NCI-H748 treated with DMSO at 0.1 percent for 48 hours (cell line): ENCODE results near the gene PGLYRP2.
"Not testable (repeated sequence)": the region's sequence is repeated elsewhere in the genome, so short reads cannot be mapped to it uniquely, and the experiment has no call there.

Experiments
- DNase-seq: peaks from one replicate; lab custom pipeline; 2025; lab: John Stamatoyannopoulos, UW

Gene PGLYRP2

DNA sequence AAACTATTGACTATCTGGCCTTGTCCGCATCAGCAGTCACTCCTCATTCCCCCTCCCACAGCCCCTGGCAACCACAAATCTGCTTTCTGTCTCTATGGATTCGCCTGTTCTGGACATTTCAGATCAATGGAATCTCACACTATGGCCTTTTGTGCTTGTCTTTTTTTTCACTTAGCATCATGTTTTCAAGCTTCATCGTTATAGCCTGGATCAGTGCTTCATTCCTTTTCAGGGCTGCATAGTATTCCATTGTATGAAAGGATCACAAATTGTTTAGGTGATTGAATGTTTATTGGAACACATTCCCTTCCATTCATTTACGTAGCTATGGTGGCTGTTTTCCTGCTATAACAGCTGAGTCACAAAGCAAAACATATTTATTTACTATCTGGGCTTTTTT, 7.7 kb upstream of the PGLYRP2 start:
- DNase-seq, result no peak

DNA sequence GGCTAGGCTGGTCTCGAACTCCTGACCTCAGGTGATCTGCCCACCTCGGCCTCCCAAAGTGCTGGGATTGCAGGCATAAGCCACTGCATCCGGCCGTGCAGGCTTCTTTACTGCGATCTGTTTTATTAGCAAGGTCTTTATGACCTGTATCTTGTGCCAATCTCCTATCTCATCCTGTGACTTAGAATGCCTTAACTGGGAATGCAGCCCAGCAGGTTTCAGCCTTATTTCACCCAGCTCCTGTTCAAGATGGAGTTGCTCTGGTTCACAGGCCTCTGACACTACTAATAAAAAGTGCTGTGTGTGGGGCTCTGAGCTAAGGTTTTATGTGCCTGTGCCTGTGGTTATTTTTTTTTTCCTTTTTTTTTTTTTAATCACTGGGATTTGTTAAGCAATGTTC, 6.5 kb upstream of the PGLYRP2 start:
- not testable (repeated sequence) for DNase-seq

DNA sequence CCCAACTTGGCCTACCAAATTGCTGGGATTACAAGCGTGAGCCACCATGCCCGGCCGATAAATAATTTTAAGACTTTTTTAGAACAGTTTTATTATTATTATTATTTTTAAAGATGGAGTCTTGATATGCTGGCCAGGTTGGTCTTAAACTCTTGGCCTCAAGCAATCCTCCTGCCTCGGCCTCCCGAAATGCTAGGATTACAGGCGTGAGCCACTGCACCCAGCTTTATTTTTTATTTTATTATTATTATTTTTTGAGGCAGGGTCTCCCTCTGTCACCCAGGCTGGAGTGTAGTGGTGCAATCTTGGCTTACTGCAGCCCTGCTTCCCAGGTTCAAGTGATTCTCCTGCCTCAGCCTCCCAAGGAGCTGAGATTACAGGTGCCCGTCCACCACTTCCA, 1.7 kb upstream of the PGLYRP2 start:
- not testable (repeated sequence) for DNase-seq

DNA sequence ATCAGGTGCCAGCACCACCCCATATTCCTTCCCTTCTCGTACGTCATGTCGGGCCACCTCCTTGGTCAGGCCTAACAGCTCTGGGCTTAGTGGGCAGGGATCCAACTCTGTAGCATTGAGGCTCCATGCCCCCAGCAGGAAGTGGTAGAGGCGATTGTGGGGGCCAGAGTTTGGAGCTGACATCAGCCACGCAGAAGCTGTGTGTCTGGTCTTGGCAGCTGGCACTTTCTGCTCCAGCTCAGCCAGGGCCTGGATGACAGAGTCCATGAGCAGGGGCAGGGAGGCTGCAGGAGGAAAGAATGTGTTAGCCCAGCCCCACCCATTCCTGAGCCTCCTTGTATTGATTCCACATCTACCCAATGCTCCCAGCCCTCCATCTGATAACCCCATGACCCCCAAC, 3.0 kb downstream of the PGLYRP2 start:
- no peak for DNase-seq

DNA sequence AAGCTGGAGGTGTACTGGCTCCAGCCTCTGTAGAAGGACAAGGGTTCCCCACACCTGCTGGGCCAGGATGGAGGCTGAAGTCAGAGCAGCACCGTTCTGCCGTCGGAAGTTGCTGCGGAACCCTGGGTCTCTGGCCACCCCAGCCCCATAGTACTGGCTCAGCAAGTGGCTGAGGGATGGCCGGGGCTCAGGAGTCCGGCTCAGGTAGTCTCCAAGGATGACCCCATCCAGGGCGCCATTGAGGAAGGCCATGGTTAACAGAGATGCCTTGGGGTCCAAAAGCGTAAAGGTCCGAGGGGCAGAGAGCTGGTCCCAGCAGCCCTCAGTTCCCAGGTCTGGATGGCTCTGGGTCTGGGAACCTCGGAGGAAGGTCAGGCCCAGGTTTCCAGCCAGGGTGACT, 3.7 kb downstream of the PGLYRP2 start:
- no peak for DNase-seq

DNA sequence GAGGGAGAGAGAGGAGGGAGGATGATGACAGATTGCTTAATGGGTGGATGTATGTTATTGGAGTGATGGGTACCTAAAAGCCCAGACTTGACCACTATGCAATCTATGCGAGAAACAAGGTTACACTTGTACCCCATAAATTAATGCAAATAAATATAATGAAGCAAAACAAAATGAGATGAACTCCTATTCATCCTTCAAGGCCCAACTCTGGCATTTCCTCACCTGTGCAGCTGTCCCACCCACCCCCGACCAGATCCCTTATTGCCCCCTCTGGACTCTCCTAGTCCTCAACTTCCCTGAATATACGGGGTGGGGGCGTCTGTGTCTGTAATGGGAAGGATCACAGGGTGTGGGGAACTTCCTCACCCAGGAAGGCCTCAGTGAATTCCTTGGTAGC, 4.1 kb downstream of the PGLYRP2 start:
- DNase-seq, result no peak

DNA sequence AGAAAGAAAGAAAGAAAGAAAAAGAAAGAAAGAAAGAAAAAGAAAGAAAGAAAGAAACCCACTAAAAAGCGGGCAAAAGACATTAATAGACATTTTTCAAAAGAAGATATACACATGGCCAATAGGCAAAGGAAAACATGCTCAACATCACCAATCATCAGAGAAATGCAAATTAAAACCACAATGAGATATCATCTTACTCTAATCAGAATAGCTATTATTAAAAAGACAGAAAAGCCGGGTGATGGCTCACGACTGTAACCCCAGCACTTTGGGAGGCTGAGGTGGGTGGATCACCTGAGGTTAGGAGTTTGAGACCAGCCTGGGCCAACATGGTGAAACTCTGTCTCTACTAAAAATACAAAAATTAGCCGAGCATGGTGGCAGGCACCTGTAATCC, 5.5 kb downstream of the PGLYRP2 start:
- DNase-seq, result not testable (repeated sequence)

DNA sequence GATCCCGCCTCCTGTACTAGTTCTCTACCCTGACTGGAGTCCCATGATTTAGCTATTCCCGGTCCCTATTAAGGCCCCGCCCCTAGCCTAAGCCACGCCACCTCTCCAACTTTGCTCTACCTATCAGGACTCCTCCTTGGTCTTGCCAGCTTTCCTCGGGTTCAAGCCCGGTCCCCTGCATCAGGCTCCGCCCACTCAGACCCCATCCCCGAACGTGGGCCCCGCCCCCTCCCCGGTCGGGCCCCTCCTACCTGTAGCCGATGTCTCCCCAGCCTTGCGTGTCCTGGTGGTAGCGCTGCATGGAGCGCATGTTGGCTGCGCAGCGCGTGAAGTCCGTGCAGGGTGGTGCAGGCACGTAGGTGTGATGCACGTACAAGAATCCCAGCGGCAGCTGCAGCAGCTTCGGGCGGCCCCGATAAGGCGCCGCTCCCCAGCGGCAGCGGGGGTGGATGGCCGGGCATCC, 7.6 kb downstream of the PGLYRP2 start:
- DNase-seq, result no peak

DNA sequence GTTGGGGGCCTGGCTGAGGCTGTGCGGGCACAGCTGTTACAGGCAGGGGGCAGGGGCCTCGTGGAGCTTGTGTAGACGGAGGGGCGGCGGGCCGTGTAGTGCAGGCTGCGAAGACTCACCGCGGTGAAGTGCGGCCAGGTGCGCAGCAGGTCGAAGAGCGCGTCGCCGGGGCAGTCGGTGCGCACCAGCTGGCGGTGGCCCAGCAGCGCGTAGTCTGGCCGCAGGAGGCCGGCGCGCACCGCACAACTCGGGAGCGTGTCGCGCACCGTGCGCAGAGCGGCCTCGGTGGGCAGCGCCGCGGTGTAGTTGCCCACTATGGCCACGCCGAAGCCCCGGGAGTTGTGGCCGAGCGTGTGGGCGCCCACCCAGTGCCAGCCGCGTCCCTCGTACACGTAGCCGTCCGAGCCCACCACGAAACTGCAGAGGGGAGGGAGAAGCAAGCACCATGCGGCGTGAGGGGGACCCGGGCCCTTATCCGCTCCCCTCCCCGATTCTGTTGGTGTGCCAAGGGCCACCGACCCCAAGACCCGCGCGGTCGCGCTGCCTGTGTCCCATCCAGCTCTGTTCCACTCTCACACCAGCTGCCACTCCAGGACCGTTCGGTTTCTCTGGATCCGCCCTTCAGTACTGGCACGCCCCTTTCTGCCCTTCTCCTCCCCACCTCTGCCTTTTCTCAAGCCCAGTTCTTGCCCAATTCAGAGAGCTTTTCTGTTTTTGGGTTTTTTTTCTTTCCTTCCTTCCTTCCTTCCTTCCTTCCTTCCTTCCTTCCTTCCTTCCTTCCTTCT, 9.6 kb downstream of the PGLYRP2 start:
- DNase-seq, result no peak

DNA sequence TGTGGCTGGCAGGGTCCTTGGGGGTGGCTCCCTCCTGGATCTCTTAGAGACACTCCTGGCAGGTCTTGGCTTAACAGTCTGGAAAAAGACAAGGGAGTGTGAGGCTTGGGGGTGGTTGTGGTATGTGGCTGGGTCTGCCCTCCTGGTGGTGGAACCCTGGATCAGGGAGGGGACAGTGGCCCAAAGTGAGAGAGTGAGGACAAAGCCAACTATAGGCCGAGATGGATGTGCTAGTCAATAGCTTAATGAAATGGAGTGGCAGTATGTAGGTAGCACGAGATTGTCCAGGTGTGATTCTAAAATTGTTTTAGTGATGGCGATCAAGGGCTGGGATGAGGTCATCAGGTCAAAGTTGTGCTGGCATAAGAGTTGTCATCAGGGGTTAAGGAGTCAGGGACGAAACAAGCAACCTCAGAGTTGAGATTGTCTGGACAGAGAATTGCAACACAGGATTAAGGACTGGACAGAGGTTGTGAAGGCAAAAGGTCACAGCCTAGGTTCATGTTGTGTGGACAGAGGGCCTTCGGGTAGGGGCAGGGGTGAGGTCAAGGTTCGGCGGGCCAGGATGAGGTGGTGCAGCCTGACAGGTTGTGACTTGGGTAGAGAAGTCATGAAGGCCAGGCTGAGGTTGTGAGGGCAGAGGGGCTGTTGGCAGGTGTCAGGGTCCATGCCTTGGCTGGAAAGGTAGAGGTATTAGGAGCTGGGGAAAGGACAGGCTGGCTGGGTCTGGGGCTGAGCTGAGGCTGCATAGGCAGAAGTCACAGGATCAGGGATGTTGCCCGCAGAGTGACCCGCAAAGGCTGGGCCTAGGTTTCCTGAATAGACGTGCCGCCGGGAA, 10.4 kb downstream of the PGLYRP2 start:
- DNase-seq, result no peak

DNA sequence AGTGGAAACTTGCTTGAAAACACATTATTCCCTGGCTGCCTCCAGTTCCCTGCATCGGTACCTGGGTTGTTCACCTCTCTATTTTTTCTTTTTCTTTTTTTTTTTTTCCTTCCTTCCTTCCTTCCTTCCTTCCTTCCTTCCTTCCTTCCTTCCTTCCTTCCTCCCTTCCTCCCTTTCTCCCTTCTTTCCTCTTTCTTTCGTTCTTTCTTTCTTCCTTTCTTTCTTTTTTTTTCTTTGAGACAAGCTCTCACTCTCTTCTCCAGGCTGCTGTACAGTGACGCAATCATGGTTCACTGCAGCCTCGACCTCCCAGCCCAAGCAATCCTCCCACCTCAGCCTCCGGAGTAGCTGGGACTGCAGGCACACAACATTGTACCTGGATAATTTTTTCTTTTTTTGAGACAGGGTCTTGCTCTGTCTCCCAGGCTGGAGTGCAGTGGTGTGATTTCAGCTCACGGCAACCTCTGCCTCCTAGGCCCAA, 11.5 kb downstream of the PGLYRP2 start:
- DNase-seq, result no peak

DNA sequence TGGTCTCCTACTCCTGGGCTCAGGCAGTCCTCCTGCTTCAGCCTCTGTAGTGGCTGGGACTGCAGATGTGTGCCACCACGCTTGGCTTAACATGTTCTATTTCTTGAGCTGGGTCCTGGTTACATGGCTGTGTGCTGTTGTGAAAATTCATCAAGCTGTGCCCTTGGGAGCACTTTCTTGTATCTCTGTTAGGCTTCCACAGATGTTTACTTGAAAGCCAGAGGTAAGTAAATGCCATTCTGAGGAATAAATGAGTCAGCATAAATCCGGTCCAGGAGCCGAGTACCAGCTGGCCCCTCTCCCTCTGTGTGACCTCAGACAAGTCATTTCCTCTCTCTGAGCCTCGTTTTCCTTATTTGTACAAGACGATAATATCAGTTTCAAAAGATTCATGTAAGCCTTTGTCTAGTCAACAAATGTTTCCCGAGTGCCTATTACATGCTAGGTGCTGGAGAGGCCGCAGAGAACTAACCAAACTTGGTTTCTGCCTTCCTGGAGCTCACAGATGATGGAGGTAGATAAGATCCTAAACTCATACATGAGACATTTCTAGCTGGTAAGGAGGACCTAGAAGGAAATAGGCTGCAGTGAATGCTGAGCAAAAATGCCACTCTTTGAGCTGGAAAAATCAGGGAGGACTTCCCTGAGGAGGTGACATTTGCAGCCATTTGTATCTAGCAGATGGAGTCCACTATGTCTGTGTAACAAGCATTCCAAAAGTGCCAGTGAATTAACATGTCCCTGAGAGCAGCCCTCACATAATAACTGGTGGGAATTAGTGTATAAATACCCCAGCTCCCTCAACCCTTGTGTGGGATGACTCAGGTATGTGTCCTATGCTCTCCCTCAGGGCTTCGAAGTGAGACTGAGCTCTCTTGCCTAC, 12.2 kb downstream of the PGLYRP2 start:
- no peak for DNase-seq

DNA sequence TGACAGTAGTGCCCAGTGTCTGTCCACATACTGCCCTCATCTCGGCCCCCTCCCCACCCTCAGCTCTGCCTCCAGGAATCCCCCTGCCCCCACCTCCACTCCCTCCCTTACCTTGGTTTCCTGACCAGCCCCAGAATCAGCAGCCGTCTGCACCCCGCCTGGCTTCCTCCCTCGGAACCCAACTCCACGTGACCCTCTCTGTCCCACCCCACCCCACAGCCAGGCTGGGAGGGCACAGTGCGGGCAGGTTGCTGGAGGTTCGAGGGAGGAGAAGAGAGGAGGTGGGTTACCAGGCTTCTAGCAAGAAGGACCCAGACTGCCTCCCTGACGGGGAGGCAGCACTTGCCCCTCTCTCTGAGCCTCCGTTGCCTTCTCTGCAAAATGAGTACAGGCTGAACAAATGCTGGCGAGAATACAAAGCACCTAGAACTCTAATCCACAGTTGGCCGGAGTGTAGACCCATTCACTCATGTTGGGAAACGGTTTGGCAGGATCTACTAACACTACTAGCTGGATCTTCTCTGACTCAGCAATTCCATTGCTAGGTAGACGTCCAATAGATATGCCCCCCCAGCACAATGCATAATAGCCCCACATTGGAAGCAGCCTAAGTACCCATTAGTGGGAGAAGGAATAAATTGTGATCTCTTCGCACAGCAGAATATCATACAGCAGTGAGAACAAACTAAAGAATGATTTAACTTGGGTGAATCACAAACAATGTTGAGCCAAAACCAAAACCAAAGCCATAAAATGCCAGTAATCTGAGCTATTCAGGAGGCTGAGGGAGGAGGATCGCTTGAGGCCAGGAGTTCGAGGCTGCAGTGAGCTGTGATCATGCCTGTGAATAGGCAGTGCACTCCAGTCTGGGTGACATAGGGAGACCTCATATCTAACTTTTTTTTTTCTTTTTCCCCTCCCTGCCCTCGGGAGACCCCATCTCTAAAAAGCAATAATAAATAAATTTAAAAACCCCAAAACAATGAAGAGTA, 14.6 kb downstream of the PGLYRP2 start, which contains the start of gene RASAL3:
TSS of gene RASAL3 (minus strand) at position 151 of the 992 bp plus-strand sequence. CDS start 186 bp downstream, outside the sequence.
- DNase-seq, result no peak

DNA sequence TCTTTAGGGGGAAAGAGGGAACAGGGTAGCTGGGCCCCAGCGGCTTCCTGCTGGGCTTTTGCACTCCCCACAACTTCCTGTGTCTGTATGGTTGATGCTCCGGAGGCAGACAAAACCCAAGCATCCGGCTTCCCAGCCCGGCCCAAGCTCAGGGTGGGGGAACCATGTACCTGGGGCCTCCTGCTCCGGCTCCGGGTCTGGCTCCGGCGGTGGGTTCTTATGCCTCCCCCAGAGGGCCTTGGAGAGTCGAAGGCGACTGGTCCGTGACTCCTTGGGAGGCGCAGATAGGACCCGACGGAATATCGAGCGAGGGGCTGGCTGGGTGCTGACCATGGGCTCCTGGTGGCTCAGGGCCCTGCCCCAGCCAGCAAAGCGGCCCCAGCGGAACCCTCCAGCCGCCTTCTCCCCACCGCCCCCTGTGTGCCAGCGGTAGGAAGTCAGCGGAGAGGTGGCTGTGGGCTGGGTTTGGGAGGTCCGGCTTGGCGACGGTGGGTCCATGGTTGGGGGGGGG, 15.4 kb downstream of the PGLYRP2 start:
- DNase-seq, result no peak

DNA sequence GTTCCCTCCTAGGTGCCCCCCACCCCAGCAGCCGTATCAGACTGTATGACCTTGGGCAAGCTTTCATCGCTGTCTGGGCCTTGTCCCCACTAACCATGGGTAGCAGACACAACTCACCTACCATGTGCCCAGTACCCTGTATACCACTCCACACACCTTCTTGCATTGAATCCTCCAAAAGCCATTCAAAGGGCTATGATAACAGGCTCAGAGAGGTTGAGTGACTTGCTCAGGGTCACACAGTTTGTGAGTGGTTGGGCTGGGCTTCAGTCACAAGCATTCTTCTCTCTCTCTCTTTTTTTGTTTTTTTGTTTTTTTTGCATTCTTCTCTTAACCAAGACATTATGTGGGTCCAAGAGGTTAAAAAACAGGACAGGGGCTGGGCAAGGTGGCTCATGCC, 17.6 kb downstream of the PGLYRP2 start:
- no peak for DNase-seq

DNA sequence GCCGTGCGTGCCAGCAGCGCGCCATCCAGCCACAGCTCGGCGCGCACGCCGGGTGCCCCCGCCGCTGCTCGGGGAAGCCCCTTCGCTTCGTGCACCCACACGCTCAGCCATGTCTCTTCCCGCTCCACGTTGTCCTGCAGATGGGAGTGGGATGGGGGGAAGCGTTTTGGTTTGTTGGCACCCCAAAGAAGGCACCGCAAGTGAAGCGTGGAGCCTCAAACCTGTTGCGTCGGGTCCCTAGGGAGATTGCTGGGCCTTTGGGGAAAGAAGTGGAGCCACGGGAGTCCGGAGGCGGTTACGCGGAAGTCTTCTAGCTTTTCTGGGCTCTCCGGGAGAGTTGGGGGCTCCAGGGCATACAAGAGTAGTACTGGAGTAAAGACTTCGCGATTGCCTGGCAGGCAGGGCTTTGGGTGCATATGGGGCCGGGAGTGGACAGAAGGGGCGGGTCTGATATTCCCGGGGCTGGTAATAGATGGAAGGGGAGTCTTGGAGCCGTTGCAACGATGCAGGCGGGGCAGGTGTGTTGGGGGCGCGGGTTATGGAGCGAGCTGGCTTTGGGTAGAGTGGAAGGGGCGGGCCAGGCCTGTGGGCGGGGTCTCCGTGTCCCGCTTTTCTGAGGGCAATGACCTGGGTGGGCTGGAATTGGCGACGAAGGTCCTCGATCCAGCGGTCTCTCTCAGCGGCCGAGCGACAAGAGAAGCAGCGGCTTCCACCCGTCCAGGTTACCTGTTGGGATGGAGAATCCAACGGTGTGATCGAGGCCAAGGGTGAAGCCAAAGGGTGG, 21.4 kb downstream of the PGLYRP2 start:
- DNase-seq, result no peak

DNA sequence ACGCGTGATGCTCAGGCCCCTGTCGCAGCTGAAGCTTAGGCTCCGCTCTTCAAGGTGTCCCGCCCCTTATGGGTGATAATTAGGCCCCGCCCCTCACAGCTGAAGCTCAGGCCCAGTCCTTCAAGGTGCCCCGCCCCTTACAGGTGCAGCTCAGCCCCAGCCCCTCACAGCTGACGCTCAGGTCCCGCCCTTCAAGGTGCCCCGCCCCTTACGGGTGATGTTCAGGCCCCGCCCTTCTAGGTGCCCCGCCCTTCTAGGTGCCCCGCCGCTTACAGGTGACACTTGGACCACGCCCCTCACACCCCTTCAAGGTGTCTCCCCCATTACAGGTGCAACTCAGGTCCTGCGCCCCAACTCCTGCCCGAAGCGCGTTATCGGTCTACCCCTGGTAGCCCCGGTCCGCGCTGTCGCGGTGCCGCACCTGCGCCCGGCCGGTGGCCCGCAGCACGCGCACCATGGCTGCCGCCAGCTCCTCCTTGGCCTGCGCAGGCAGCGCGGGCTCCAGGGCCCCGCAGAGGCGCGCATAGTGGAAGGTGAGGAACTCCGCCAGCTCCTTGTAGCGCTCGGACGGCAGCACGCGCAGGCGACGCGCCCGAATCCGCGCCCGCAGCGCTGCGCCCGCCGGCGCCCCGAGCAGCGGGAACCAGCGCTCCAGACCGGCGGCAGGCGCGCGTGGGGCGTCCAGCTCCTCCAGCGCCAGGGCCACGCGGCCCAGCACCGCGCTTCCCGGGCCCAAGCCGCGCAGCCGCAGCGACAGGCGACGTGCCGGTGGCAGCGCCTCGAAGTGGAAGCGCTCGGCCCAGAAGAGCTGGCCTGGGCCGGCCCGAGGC, 22.2 kb downstream of the PGLYRP2 start:
- peak; percentile 74 for DNase-seq

DNA sequence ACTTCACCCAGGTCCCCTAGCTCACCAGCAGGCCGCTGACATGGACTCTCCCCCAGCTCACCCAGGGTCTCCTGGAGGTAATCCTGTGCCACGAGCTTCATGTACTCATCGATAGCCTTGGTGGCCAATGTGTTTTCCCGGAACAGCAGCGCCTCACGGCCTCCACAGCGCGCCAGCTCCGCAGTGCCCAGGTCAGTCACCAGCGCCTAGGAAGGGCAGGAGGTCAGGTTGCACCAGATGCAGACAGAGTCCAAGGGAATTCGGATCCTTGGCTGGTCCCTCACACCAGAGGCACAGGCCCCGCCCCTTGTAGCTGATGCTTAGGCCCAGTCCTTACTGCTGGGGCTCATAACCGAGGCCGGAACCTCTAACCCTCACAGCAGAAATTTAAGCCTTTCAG, 22.9 kb downstream of the PGLYRP2 start:
- DNase-seq, result no peak

DNA sequence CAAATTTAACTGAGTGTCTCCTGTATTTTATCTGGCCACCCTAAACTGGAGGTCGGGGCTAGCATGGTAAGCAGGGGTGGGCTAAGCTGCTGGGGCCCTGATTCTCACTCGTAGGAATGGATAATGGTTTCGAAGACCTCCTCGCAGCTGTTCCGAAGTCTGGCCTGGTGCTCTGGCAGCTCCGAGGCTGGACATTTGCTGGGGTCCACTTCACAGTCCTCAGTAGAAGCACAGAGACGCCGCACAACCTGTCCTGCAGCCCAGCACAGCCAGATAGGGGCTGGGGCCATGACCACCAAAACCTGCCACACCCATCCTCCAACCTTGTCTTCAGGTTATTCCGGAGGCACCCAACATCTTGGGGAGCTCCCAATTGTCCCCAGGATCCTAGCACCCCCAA, 23.3 kb downstream of the PGLYRP2 start:
- DNase-seq, result no peak
